ENCODE results near the gene LRRC8D.

LRRC8D gene

DNA sequence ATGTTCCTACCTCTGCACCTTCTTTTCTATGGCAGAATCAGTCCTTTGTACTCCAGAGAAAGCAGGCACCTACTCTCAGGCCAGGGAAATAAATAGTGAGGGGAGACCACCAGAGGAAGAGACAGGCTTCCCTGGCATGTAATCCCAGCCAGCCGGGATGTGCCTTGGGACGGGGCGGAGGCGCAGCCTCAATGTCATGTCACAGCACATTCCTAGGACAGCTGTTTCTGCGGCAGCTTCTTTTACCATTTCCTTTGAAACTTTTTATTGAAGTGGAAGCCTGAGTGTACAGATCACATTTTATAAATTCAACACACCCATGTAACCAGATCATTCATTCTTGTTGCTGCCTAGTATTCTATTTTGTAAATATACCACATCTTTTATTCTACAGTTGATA lies 106.2 kb downstream of the LRRC8D start:
- Histone ChIP-seq H2AFZ (no peak overlapping the region), H3K9me3 (ENCODE audit: control insufficient read depth, low read length) (no peaks in the 10 kb centered on the region), H3K4me2 (ENCODE audit: low read length) (no peak overlapping the region), H3K4me1 (no peaks in the 10 kb centered on the region), H3K36me3 (ENCODE audit: control insufficient read depth, insufficient read depth, low read length) (no peaks in the 10 kb centered on the region), H3K79me2 (no peaks in the 10 kb centered on the region), H3K4me3 (ENCODE audit: low read depth, low read length) (no peak overlapping the region), H3K27me3 (ENCODE audit: control insufficient read depth, insufficient read depth, low read length) (no peaks in the 10 kb centered on the region), H3K27ac (no peak overlapping the region), H3K9ac (no peak overlapping the region)
- TF ChIP-seq, protein P1, sequence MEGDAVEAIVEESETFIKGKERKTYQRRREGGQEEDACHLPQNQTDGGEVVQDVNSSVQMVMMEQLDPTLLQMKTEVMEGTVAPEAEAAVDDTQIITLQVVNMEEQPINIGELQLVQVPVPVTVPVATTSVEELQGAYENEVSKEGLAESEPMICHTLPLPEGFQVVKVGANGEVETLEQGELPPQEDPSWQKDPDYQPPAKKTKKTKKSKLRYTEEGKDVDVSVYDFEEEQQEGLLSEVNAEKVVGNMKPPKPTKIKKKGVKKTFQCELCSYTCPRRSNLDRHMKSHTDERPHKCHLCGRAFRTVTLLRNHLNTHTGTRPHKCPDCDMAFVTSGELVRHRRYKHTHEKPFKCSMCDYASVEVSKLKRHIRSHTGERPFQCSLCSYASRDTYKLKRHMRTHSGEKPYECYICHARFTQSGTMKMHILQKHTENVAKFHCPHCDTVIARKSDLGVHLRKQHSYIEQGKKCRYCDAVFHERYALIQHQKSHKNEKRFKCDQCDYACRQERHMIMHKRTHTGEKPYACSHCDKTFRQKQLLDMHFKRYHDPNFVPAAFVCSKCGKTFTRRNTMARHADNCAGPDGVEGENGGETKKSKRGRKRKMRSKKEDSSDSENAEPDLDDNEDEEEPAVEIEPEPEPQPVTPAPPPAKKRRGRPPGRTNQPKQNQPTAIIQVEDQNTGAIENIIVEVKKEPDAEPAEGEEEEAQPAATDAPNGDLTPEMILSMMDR (IDR thresholded peaks at IDR 0.05): no peak

DNA sequence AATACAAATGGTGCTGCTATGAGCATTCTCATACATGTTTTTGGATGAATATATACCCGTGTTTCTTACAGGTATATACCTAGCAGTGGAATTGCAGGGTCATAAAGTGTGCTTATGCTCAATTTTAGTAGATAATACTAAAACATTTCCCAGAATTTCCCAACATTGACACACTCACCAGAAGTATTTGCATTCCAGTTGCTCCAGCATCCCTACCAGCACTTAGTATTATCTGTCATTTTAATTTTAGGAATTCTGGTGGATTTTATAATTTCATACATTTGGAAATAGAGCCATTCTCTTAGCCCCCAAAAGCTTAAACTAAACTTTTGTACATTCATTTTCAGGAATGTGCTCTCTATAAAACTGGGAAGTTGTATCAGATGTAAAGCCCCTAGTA lies 106.6 kb downstream of the LRRC8D start:
- Histone ChIP-seq H3K9ac (no peak overlapping the region), H3K4me2 (ENCODE audit: low read length) (no peak overlapping the region), H3K27ac (no peak overlapping the region), H2AFZ (no peak overlapping the region), H3K27me3 (ENCODE audit: control insufficient read depth, insufficient read depth, low read length) (no peaks in the 10 kb centered on the region), H3K4me3 (ENCODE audit: low read depth, low read length) (no peak overlapping the region), H3K79me2 (no peaks in the 10 kb centered on the region), H3K4me1 (no peaks in the 10 kb centered on the region), H3K36me3 (ENCODE audit: control insufficient read depth, insufficient read depth, low read length) (no peaks in the 10 kb centered on the region), H3K9me3 (ENCODE audit: control insufficient read depth, low read length) (no peaks in the 10 kb centered on the region)
- TF ChIP-seq, protein P1 (IDR thresholded peaks at IDR 0.05): no peak

DNA sequence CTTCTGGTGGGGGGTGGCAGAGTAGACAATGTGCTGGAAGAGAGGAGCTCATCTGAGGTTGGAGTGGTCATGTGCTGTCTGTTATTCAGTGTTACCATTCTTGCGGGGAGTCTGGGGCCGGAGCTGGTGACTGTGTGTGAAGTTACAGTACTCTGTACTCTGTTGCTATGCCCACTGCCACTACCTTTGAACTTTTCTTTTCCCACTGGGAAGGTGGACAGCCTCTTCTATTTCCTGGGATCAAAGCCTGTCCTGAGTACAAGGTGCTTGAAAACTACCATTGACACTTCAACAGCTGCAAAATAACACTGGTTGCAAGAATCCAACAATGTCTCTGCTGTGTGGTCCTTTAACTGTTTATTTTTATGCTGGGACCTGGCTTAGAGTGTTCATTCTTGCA lies 107.7 kb downstream of the LRRC8D start:
- no peak overlapping the region for H3K27ac ChIP-seq
- H3K27me3 ChIP-seq (ENCODE audit: control insufficient read depth, insufficient read depth, low read length): no peaks in the 10 kb centered on the region
- no peaks in the 10 kb centered on the region for H3K9me3 ChIP-seq (ENCODE audit: control insufficient read depth, low read length)
- H3K79me2 ChIP-seq: no peaks in the 10 kb centered on the region
- H3K4me3 ChIP-seq (ENCODE audit: low read depth, low read length): no peak overlapping the region
- no peak overlapping the region for H3K4me2 ChIP-seq (ENCODE audit: low read length)
- no peak overlapping the region for H3K9ac ChIP-seq
- TF ChIP-seq, protein P1 (IDR thresholded peaks at IDR 0.05): no peak
- no peak overlapping the region for H2AFZ ChIP-seq
- H3K4me1 ChIP-seq: no peaks in the 10 kb centered on the region
- no peaks in the 10 kb centered on the region for H3K36me3 ChIP-seq (ENCODE audit: control insufficient read depth, insufficient read depth, low read length)

DNA sequence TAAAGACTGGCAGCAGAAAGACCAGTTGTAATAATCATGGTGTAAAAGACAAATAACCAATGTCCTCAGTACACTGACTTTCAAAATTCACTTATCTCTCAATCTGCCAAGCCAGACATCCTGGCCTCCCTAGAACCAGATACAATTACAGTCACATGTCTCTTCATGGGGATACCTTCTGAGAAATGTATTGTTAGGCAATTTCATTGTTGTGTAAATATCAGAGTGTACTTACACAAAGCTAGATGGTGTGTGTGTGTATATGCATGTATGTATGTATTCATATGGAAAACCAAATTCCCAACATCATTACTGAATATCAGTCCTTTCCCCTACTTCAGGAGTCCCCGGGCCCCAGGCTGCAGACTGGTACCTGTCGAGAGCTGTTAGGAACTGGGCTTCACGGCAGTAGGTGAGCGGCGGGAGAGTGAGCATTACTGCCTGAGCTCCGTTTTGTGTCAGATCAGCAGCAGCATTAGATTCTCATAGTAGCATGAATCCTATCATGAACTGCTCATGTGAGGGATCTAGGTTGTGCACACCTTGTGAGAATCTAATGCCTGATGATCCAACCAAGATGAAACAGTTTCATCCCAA lies 108.7 kb downstream of the LRRC8D start:
- Histone ChIP-seq H3K9ac (no peak overlapping the region), H3K4me3 (ENCODE audit: low read depth, low read length) (no peak overlapping the region), H3K4me2 (ENCODE audit: low read length) (no peak overlapping the region), H3K79me2 (no peaks in the 10 kb centered on the region), H2AFZ (no peak overlapping the region), H3K27me3 (ENCODE audit: control insufficient read depth, insufficient read depth, low read length) (no peaks in the 10 kb centered on the region), H3K36me3 (ENCODE audit: control insufficient read depth, insufficient read depth, low read length) (no peaks in the 10 kb centered on the region), H3K4me1 (no peaks in the 10 kb centered on the region), H3K9me3 (ENCODE audit: control insufficient read depth, low read length) (no peaks in the 10 kb centered on the region), H3K27ac (no peak overlapping the region)
- TF ChIP-seq, protein P1 (IDR thresholded peaks at IDR 0.05): no peak

DNA sequence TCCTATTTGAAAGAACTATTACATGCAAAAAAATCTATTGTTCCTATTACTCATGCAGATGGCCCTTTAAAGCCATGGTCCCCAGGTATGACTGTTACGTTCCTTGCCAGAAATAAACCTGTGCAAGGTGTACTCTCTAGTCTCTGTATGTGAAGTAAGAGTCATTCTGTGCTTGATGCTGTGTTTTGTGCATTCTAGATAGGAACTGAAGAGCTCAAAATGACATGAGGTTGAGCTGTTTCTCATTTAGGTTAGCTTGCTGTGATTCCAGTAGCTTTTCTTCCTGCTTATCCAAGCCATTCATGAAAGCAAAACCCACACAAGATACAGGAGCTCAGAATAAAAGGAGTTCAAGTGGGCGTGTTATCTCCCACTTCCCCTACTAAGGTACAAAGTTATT lies 109.7 kb downstream of the LRRC8D start:
- Histone ChIP-seq H3K4me2 (ENCODE audit: low read length) (no peak overlapping the region), H3K4me3 (ENCODE audit: low read depth, low read length) (no peak overlapping the region), H3K36me3 (ENCODE audit: control insufficient read depth, insufficient read depth, low read length) (no peaks in the 10 kb centered on the region), H3K27ac (no peak overlapping the region), H3K9me3 (ENCODE audit: control insufficient read depth, low read length) (no peaks in the 10 kb centered on the region), H3K79me2 (no peaks in the 10 kb centered on the region), H3K9ac (no peak overlapping the region), H3K4me1 (no peaks in the 10 kb centered on the region), H2AFZ (no peak overlapping the region), H3K27me3 (ENCODE audit: control insufficient read depth, insufficient read depth, low read length) (no peaks in the 10 kb centered on the region)
- TF ChIP-seq, protein P1 (IDR thresholded peaks at IDR 0.05): no peak

Measured in parathyroid adenoma (tissue), 2 donors.